Sigmoid colon (tissue), 4 donors: ENCODE data around the gene TFG.

Source experiments
- EP300 ChIP-seq, 4 donors: sonication (generic); formaldehyde crosslinking; IDR thresholded peaks; one replicate each; pipeline ENCODE4 v1.6.1; 2017; ENCODE audit warnings: antibody characterized with exemption in 4 of 4
- POLR2A ChIP-seq, 2 donors: fragments of 450-650 bp; IDR thresholded peaks; one replicate each; pipeline ENCODE4 v1.6.1; 2016; ENCODE audit warnings: antibody characterized with exemption in 2 of 2, mild to moderate bottlenecking in 2 of 2, moderate library complexity in 2 of 2
- TF ChIP-seq, protein P1 (sequence below), 4 experiments: fragments of 450-650 bp in 3 of 4; fragments of 200-600 bp in 1 of 4; IDR thresholded peaks; one replicate each; pipeline ENCODE4 v1.5.1; 2016 to 2019; ENCODE audit warnings: antibody characterized with exemption in 4 of 4, mild to moderate bottlenecking in 3 of 4, moderate library complexity in 2 of 4

DNA sequence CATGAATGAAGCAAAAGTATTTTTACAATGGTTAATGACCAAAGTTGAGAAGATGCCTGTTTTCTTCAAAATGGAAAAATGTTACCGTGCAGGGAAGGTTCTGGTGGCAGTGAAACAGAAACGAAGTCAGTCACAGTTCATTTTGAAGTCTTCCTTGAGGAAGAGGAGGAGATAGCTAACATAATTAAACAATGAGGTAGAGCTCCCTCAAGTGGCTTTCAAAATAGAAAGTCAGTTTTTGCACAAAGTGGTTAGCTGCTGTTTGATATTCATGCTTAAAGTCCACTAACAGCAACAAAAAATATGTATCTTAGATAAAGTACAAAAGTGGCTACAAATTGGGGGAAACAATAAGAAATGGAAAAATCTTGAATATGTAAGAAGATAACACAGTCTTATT, 87.3 kb downstream of the TFG start:
- TF ChIP-seq, protein P1, sequence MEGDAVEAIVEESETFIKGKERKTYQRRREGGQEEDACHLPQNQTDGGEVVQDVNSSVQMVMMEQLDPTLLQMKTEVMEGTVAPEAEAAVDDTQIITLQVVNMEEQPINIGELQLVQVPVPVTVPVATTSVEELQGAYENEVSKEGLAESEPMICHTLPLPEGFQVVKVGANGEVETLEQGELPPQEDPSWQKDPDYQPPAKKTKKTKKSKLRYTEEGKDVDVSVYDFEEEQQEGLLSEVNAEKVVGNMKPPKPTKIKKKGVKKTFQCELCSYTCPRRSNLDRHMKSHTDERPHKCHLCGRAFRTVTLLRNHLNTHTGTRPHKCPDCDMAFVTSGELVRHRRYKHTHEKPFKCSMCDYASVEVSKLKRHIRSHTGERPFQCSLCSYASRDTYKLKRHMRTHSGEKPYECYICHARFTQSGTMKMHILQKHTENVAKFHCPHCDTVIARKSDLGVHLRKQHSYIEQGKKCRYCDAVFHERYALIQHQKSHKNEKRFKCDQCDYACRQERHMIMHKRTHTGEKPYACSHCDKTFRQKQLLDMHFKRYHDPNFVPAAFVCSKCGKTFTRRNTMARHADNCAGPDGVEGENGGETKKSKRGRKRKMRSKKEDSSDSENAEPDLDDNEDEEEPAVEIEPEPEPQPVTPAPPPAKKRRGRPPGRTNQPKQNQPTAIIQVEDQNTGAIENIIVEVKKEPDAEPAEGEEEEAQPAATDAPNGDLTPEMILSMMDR (IDR thresholded peaks at IDR 0.05): no peak
- TF ChIP-seq POLR2A (IDR thresholded peaks at IDR 0.05) (no peak), EP300 (IDR thresholded peaks at IDR 0.05) (no peak)
